NCI-H345 treated with DMSO at 0.1 percent for 48 hours (cell line): ENCODE results near the gene KCP.

Experiments
- DNase-seq: peaks from one replicate; lab custom pipeline; 2025; ENCODE audit not compliant: unreplicated experiment; lab: John Stamatoyannopoulos, UW

KCP gene

DNA sequence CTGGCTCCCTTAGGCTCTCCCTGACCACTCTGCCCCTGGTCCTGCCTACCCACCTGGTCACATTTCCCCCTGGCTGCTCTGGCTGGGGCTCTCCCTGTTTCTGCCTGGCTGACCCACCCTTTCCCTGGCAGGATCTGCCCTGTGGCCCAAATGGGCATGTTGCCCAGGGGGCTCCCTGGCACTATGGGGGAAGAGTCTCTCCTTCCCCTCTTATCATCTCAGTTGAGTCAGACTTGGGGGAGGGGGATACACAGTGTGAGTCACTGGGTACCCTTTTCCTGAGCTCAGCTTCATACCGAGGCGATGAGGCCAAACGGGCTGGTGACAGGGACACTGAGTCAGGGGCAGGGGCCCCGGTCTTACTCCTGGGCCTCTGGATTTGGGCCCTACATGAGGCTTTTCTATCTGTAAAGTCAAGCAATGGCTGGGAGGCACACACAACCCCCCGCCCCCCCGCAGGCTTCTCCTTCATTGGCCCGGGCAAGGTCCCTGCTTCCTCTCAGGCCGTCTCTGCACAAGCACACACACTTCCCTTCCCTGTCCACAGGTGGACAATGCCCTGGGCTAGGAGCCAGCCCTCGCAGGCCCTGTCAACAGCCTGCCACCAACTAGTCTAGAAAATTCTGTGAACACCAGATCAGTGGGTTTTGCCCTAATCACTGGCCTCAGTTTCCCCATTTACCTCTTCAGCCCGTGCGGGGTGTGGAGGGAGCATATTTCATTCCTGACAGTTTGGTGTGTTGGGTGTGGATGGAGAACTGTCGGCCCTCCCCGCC lies 80.9 kb downstream of the KCP start:
- DNase-seq: no peak

DNA sequence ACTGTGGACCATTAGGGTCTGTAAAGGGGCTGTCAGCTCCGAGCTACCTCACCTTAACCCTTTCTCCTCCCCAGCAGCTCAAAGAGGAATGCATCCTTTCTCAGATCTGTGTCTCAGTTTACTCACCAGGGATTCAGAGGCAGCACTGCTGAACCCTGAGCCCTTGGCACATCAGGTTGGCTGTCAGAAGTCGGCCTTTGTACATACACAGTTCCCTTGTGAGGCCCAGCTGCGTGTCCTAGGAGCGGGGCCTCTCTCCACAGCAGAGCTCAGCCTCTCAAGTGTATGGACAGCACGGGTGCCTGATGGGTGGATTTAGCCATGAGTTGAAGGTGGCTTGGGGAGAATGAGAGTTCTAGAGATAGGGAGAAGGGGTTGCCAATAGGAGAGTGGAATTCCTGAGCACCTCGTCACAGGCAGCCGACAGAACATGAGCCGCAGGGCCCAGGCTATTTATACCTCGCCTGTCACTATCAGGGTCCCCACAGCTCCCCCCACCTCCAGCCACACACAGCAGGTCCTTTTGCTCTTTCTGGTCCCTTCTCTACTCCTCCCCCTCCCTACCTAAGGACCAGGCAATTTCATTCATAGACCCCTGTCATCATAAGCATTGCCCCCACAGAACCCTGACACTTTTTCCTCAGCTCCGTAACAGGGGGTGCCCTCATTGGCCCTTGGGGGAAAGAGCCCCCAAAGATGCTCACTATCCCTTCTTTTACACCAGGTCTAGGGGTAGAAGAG lies 82.4 kb downstream of the KCP start:
- DNase-seq: no peak

DNA sequence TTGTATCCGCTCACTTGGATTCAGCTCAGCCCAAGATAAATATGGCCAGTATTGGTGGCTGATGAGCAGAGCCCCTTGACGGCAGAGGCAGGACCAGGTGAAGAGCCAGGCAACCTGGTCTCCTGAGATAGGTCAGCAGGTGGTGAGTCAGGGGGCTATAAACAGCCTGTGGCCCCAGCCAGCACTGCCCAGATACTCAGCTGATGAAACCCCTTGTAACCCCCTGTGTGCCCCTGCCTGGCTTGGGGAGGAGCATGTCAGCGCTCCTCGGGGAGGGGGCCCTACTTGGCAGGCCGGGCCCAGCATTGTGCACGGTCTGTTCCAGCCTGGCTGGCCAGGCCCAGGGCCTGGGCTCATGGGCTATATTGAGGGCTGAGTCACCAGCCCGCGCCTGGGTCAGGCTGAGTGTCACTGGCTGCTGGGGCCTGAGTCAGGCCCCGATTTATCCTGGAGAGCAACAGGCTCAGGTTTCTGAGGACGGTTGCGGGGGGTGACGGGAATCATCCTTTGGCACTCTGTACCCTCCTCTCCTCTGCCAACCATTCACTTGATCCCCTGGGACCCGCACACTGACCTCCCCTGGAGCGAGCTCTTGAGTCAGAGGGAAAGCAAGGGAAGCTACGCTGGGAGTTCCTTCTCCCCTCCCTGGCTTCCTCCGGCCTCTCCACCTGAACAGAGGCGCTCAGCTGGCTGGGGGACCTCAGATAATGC lies 83.1 kb downstream of the KCP start:
- DNase-seq: no peak

DNA sequence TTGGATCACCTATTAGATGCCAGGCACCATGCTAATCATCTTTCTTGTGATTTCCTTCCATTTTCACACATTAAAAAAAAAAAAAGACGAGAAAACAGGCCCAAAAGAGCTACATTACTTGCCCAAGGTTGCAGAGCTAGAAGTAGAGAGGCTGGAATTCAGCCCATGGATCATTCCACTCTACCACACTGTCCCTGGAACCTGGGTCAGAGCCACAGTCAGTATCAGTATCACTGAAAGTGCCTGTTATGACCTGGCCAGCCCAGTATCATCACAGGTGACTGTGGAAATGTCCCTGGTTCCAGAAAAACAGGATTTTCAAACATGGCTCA lies 83.6 kb downstream of the KCP start:
- no peak for DNase-seq
